Measurements from ENCODE around the gene RNF224.

DNA sequence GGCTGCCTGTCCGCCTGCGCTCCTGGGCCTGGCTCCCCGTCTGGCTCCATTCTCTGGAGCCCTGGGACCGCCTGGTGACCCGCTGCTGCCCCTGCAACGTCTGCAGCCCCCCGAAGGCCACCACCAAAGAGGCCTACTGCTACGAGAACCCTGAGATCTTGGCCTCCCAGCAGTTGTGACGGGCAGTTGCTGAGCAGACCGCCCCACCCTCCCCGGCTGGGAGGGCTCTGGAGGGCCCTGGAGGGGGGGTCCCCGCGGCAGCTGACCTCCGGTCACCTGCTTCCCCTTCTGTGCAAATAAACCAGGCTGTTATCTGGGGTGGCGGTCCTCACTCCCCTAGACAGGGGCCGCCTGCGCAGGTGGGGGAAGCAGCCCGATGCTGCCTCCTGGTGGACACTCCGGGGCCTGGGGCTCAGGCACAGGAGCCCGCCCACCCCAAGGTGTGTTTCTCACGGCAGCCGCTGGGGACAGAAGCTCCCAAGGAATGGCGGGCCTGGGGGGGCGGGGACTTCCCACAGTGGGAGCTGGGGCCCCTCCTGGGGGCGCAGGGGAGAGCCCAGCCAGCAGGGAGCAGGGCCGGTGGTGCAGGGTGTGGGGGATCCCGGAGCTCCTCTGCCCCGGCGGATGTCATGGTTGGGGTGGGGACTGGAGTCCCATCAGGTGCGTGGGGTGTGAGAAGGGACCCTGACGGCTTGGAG, 9.1 kb downstream of the RNF224 start:
- no peak for TF ChIP-seq EZH2 (IDR thresholded peaks at IDR 0.05; ENCODE audit: borderline replicate concordance, low read depth, low read length, severe bottlenecking)
- TF ChIP-seq, protein P1, sequence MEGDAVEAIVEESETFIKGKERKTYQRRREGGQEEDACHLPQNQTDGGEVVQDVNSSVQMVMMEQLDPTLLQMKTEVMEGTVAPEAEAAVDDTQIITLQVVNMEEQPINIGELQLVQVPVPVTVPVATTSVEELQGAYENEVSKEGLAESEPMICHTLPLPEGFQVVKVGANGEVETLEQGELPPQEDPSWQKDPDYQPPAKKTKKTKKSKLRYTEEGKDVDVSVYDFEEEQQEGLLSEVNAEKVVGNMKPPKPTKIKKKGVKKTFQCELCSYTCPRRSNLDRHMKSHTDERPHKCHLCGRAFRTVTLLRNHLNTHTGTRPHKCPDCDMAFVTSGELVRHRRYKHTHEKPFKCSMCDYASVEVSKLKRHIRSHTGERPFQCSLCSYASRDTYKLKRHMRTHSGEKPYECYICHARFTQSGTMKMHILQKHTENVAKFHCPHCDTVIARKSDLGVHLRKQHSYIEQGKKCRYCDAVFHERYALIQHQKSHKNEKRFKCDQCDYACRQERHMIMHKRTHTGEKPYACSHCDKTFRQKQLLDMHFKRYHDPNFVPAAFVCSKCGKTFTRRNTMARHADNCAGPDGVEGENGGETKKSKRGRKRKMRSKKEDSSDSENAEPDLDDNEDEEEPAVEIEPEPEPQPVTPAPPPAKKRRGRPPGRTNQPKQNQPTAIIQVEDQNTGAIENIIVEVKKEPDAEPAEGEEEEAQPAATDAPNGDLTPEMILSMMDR (IDR thresholded peaks at IDR 0.05; ENCODE audit: borderline replicate concordance, extremely low read depth, low read length, poor library complexity, severe bottlenecking): peak; percentile 98

All from DND-41 (cell line).